ENCODE measurements around the gene LCN6.

DNA sequence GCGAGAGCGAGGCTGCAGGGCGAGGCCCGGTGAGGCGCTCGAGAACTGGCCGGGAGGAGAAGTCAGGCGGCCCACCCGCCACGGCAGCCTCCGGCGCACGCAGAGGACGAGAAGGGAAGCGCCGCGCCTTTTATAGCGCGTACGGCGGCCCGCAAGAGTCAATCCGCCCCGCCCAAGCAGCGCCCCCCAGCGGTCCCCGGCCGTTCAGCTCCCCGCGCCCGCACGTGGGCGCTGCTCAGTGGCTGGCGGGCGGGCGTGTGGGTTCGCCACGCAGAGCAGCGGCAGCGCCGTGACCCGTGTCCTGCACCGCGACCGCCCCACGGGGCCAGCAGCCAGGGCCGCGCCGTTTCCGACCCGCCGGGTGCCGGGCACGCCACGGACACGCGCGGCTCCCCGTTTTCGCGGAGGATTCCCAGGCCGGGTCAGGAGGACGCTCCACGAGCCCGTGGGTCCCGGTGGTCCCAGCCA, 20.2 kb downstream of the LCN6 start:
- TF ChIP-seq, protein P1, sequence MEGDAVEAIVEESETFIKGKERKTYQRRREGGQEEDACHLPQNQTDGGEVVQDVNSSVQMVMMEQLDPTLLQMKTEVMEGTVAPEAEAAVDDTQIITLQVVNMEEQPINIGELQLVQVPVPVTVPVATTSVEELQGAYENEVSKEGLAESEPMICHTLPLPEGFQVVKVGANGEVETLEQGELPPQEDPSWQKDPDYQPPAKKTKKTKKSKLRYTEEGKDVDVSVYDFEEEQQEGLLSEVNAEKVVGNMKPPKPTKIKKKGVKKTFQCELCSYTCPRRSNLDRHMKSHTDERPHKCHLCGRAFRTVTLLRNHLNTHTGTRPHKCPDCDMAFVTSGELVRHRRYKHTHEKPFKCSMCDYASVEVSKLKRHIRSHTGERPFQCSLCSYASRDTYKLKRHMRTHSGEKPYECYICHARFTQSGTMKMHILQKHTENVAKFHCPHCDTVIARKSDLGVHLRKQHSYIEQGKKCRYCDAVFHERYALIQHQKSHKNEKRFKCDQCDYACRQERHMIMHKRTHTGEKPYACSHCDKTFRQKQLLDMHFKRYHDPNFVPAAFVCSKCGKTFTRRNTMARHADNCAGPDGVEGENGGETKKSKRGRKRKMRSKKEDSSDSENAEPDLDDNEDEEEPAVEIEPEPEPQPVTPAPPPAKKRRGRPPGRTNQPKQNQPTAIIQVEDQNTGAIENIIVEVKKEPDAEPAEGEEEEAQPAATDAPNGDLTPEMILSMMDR (optimal IDR thresholded peaks at IDR 0.05 in 1 of 3, IDR thresholded peaks at IDR 0.05 in 1 of 3, conservative IDR thresholded peaks at IDR 0.05 in 1 of 3; ENCODE audit: extremely low read depth in 1 of 3, insufficient read depth in 2 of 3, low read length in 3 of 3): peak in 2 of 3 experiments; percentile 60 to 94
- no peak for TF ChIP-seq EZH2 (IDR thresholded peaks at IDR 0.05; ENCODE audit: low read length)
